MCF 10A (cell line): ENCODE data around the gene ASPSCR1. TPM values are rescaled to one million over a fixed set of nuclear protein-coding genes. Genes with fewer than 3 reads are reported as not detected.

Experiments
- BruUV-seq: library from RNA; stranded (reverse); fragments of 400-500 nt; replicated peaks from 2 replicates; lab custom pipeline; 2021; lab: Mats Ljungman, UMichigan
- CTCF ChIA-PET: fragments of 300-600 bp; sonication (Branson Sonifier 250); formaldehyde crosslinking; extraction: SDS; loops from one replicate; lab custom pipeline; 2021; ENCODE audit warnings: antibody characterized with exemption, inconsistent platforms; lab: Yijun Ruan, JAX
- POLR2A ChIA-PET: fragments of 300-600, 350-650 bp; sonication (Branson Sonifier 250); formaldehyde crosslinking; extraction: SDS; loops from one replicate; lab custom pipeline; 2020; ENCODE audit warnings: antibody characterized with exemption, inconsistent platforms; lab: Yijun Ruan, JAX
- DNase-seq: peaks from one replicate; pipeline ENCODE4 v3.0.0-alpha.2; 2018; ENCODE audit not compliant: unreplicated experiment
- H3K27ac Mint-ChIP-seq: one replicate; pipeline ENCODE4 v1.8.0; 2022; ENCODE audit warnings: mild to moderate bottlenecking, low read depth, mixed read lengths; ENCODE audit not compliant: unreplicated experiment
- H3K27me3 Mint-ChIP-seq: one replicate; pipeline ENCODE4 v1.8.0; 2022; ENCODE audit warnings: mixed read lengths; ENCODE audit not compliant: insufficient read depth, unreplicated experiment
- H3K36me3 Mint-ChIP-seq: one replicate; pipeline ENCODE4 v1.8.0; 2022; ENCODE audit warnings: mild to moderate bottlenecking, moderate library complexity, mixed read lengths; ENCODE audit not compliant: insufficient read depth, unreplicated experiment
- H3K4me1 Mint-ChIP-seq: one replicate; pipeline ENCODE4 v1.8.0; 2022; ENCODE audit warnings: mixed read lengths; ENCODE audit not compliant: insufficient read depth, unreplicated experiment
- H3K4me3 Mint-ChIP-seq: one replicate; pipeline ENCODE4 v1.8.0; 2022; ENCODE audit warnings: mild to moderate bottlenecking, moderate library complexity, mixed read lengths; ENCODE audit not compliant: unreplicated experiment
- H3K9me3 Mint-ChIP-seq: one replicate; pipeline ENCODE4 v1.8.0; 2022; ENCODE audit warnings: mixed read lengths; ENCODE audit not compliant: unreplicated experiment
- CTCF ChIP-seq: fragments of 200-600 bp; IDR thresholded peaks from one replicate; pipeline ENCODE4 v1.8.0; 2022; ENCODE audit warnings: antibody characterized with exemption, mild to moderate bottlenecking; ENCODE audit not compliant: unreplicated experiment
- intact Hi-C: fragments of 100-400 bp; cut with micrococcal nuclease; formaldehyde crosslinking; loops from 2 replicates; pipeline ENCODE4 v1.14.1; 2022
- total RNA-seq: library from RNA; stranded (reverse); gene quantifications from 2 replicates; pipeline ENCODE4 v1.2.3, GENCODE V29; 2022

ASPSCR1 gene
- total RNA-seq, 1 experiment from 2014 or later, result 29.7 TPM

DNA sequence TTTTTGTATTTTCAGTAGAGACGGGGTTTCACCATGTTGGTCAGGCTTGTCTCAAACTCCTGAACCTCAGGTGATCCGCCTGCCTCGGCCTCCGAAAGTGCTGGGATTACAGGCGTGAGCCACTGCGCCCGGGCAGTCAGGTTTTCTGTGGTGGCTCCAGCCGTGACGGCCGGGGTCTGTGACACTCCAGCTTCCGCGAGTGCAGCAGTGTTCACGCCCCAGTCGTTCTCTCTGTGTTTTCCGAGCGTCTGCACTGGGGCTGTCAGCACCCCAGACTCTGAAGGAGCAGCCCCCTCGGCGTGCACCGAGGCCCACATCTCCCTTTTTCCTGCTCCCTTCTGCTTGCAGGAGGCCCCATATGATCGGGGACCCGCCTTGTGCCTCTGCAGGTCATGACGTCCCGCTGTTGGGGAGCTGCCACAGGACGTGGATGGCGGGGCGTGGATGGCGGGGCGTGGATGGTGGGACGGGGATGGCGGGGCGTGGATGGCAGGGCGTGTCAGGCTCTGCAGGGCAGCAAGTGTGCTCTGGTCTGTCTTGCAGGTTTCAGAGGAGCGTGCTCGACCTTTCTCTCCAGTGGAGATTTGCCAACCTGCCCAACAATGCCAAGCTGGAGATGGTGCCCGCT is 5.7 kb downstream of the ASPSCR1 start:
- ChIA-PET POLR2A (interaction anchor here (5.0 kb wide), 1 partner anchor 8 kb away, joined by 55 read pairs; no protein-coding TSS in a partner anchor), CTCF (interaction anchor here (0.7 to 1.6 kb wide), 3 partner anchors 9 to 37 kb away, joined by 3 to 4 read pairs (median 3); no protein-coding TSS in a partner anchor)
- no peak overlapping the region for H3K27ac Mint-ChIP-seq

DNA sequence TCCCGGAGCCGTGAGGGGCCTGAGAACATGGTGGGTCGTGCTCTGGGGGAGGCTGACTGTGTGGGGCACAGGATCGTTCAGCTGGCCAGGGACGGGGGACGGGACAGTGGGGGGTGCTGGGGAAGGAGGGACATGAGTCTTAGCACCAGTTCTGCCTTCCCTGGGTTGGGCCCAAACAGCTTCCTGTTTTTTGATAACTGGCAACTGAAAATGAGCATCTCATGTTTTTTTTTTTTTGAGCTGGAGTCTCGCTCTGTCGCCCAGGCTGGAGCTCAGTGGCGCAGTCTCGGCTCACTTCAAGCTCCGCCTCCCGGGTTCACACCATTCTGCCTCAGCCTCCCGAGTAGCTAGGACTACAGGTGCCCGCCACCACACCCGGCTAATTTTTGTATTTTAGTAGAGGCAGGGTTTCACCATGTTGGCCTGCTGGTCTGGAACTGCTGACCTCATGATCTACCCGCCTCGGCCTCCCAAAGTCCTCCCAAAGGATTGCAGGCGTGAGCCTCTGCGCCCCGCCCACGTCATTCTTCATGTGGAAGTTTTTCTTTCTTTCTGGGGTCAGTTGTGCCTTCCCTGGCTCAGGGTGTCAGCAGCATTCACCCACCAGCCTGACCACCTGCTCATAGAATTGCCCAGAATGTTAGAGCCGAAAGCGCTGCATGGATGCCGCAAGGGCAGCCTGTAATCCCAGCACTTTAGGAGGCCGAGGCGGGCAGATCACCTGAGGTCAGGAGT is 6.4 kb downstream of the ASPSCR1 start:
- Mint-ChIP-seq H3K27ac (no peak overlapping the region), H3K36me3 (peaks cover 32% of the 10 kb centered on the region), H3K4me3 (no peak overlapping the region), H3K9me3 (no peaks in the 10 kb centered on the region), H3K27me3 (no peaks in the 10 kb centered on the region), H3K4me1 (peaks cover 25% of the 10 kb centered on the region)
- POLR2A ChIA-PET, result interaction anchor here (5.0 kb wide), 1 partner anchor 7 kb away, joined by 55 read pairs; no protein-coding TSS in a partner anchor
- no TSS peak for BruUV-seq
- no peak for DNase-seq
- CTCF ChIA-PET, result interaction anchor here (0.9 to 1.6 kb wide), 2 partner anchors 35 to 36 kb away, joined by 3 to 4 read pairs; no protein-coding TSS in a partner anchor
- intact Hi-C loops, result no loop called here
- no peak for TF ChIP-seq CTCF

More for the DNA sequence above, 5.7 kb downstream of the ASPSCR1 start:
- intact Hi-C loops, result no loop called here
- Mint-ChIP-seq H3K27me3 (no peaks in the 10 kb centered on the region), H3K36me3 (peaks cover 27% of the 10 kb centered on the region), H3K4me1 (peaks cover 29% of the 10 kb centered on the region), H3K4me3 (no peak overlapping the region), H3K9me3 (no peaks in the 10 kb centered on the region)
- BruUV-seq, result no TSS peak
- no peak for TF ChIP-seq CTCF
- no peak for DNase-seq

DNA sequence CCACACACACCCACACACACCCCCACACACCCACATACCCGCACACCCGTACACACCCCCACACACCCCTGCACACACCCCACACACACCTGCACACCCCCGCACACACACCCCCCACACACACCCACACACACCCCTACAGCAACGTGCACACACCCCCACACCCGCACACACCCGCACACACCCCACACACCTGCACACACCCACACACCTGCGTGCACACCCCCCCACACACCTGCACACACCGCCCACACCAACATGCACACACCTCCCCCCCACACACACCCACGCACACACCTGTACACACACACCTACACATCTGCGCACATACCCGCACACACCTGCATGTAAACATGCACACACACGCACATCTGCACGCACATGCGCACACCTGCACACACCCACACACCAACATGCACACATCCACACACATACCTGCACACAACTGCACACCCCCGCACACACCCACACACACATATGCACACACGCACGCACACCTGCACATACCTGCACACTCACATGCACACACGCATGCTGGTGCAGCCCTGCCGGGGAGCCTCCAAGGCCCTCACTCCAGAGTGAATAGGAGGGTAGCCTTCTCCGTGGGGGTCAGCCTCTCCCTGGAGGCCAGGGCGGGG is 7.5 kb downstream of the ASPSCR1 start:
- Mint-ChIP-seq H3K4me1 (peaks cover 18% of the 10 kb centered on the region), H3K27ac (no peak overlapping the region), H3K27me3 (no peaks in the 10 kb centered on the region), H3K36me3 (peaks cover 26% of the 10 kb centered on the region), H3K9me3 (no peaks in the 10 kb centered on the region), H3K4me3 (no peak overlapping the region)
- ChIA-PET POLR2A (interaction anchor here (1.3 kb wide), 1 partner anchor 25 kb away, joined by 5 read pairs; no protein-coding TSS in a partner anchor), CTCF (no interaction called here)
- no TSS peak for BruUV-seq
- DNase-seq, result no peak
- no peak for TF ChIP-seq CTCF
- intact Hi-C loops, result no loop called here

- intact Hi-C loops, result no loop called here
Observed at GRCh38 chr17:81986606-81987005, 9.2 kb downstream of the ASPSCR1 start.

More at GRCh38 chr17:81986606-81987005, 9.2 kb downstream of the ASPSCR1 start:
- Mint-ChIP-seq H3K27ac (no peak overlapping the region), H3K4me3 (no peak overlapping the region), H3K4me1 (peaks cover 22% of the 10 kb centered on the region), H3K36me3 (peaks cover 30% of the 10 kb centered on the region), H3K9me3 (no peaks in the 10 kb centered on the region), H3K27me3 (no peaks in the 10 kb centered on the region)
- ChIA-PET CTCF (no interaction called here), POLR2A (no interaction called here)
- BruUV-seq, result no TSS peak
- TF ChIP-seq CTCF, result no peak
- DNase-seq, result no peak
